Upper lobe of right lung (tissue), 1 donor: Measurements from ENCODE around the gene RABL2B. TPM values are rescaled to one million over a fixed set of nuclear protein-coding genes. Genes with fewer than 3 reads are reported as not detected.

Experiments used
- ATAC-seq: fragments of 200-7000 bp; cut with Tn5 transposase; one replicate; pipeline ENCODE4 v1.9.1; 2020; ENCODE audit warnings: mild to moderate bottlenecking, moderate library complexity
- DNase-seq: peaks from one replicate; pipeline ENCODE4 v3.0.0-alpha.2; 2020
- H3K27ac ChIP-seq: fragments of 200-600 bp; one replicate; pipeline ENCODE4 v1.8.0; 2022
- H3K27me3 ChIP-seq: fragments of 200-600 bp; one replicate; pipeline ENCODE4 v1.8.0; 2022; ENCODE audit warnings: mild to moderate bottlenecking
- H3K36me3 ChIP-seq: fragments of 200-600 bp; one replicate; pipeline ENCODE4 v1.8.0; 2022
- H3K4me1 ChIP-seq: fragments of 200-600 bp; one replicate; pipeline ENCODE4 v1.8.0; 2022
- H3K4me3 ChIP-seq: fragments of 200-600 bp; one replicate; pipeline ENCODE4 v1.8.0; 2022; ENCODE audit warnings: mild to moderate bottlenecking
- H3K9me3 ChIP-seq: fragments of 200-600 bp; one replicate; pipeline ENCODE4 v1.8.0; 2022
- intact Hi-C: fragments of 100-400 bp; cut with DNase I; formaldehyde crosslinking; loops from one replicate; pipeline ENCODE4 v1.11.0; 2022
- total RNA-seq: library from RNA; stranded (reverse); fragmentation: NEBNext Ultra II Directional; extraction: Animal tissue kit (Norgen Biotek cat#: 25700); gene quantifications from one replicate; pipeline ENCODE4 v1.2.1, GENCODE V29; 2021
- TF ChIP-seq, protein P1 (sequence below): fragments of 200-600 bp; IDR thresholded peaks from one replicate; pipeline ENCODE4 v1.8.0; 2022; ENCODE audit warnings: antibody characterized with exemption
- donor health status: DM: no; HTN: yes; CAD: no; lungs with severe emphysema.

The RABL2B gene
- total RNA-seq, 1 donor from 2014 or later: 27.0 TPM

DNA sequence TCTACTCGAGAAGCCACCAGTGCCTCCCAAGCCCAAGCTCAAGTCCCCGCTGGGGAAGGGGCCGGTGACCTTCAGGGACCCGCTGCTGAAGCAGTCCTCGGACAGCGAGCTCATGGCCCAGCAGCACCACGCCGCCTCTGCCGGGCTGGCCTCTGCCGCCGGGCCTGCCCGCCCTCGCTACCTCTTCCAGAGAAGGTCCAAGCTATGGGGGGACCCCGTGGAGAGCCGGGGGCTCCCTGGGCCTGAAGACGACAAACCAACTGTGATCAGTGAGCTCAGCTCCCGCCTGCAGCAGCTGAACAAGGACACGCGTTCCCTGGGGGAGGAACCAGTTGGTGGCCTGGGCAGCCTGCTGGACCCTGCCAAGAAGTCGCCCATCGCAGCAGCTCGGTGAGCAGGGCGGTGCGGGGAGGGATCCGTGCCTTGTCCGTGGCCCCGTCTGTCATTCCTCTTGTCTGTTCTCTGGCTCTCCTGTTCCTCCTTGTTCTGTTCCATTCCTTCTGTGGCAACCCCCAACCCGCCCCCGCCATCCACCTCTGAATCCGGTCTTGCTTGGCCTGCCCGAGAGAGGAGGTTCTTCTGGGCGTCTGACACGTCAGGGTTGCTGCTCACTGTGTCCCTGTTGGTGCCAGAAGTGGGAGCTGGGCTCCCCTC, 61.3 kb downstream of the RABL2B start:
- no peaks in the 10 kb centered on the region for H3K27me3 ChIP-seq
- no peak overlapping the region for H3K4me3 ChIP-seq
- DNase-seq (no peak), ATAC-seq (no peak)
- peaks cover 4% of the 10 kb centered on the region for H3K4me1 ChIP-seq
- H3K36me3 ChIP-seq: no peaks in the 10 kb centered on the region
- no peak overlapping the region for H3K27ac ChIP-seq
- TF ChIP-seq, protein P1, sequence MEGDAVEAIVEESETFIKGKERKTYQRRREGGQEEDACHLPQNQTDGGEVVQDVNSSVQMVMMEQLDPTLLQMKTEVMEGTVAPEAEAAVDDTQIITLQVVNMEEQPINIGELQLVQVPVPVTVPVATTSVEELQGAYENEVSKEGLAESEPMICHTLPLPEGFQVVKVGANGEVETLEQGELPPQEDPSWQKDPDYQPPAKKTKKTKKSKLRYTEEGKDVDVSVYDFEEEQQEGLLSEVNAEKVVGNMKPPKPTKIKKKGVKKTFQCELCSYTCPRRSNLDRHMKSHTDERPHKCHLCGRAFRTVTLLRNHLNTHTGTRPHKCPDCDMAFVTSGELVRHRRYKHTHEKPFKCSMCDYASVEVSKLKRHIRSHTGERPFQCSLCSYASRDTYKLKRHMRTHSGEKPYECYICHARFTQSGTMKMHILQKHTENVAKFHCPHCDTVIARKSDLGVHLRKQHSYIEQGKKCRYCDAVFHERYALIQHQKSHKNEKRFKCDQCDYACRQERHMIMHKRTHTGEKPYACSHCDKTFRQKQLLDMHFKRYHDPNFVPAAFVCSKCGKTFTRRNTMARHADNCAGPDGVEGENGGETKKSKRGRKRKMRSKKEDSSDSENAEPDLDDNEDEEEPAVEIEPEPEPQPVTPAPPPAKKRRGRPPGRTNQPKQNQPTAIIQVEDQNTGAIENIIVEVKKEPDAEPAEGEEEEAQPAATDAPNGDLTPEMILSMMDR: no peak
- intact Hi-C loops: no loop called here
- H3K9me3 ChIP-seq: no peaks in the 10 kb centered on the region

GRCh38 chr22:50721257-50721844, 62.1 kb downstream of the RABL2B start:
- TF ChIP-seq, protein P1: no peak
- no peak overlapping the region for H3K27ac ChIP-seq
- ATAC-seq (no peak), DNase-seq (no peak)
- H3K9me3 ChIP-seq: no peaks in the 10 kb centered on the region
- H3K27me3 ChIP-seq: no peaks in the 10 kb centered on the region
- H3K36me3 ChIP-seq: no peaks in the 10 kb centered on the region
- no peak overlapping the region for H3K4me3 ChIP-seq
- peaks cover 4% of the 10 kb centered on the region for H3K4me1 ChIP-seq
- intact Hi-C loops: no loop called here

- Histone ChIP-seq H3K36me3 (no peaks in the 10 kb centered on the region), H3K9me3 (no peaks in the 10 kb centered on the region), H3K27me3 (no peaks in the 10 kb centered on the region), H3K27ac (no peak overlapping the region), H3K4me1 (peaks cover 4% of the 10 kb centered on the region), H3K4me3 (no peak overlapping the region)
- intact Hi-C loops: no loop called here
- TF ChIP-seq, protein P1: no peak
- ATAC-seq: no peak
- no peak for DNase-seq
These were observed 62.9 kb downstream of the RABL2B start for GRCh38 chr22:50720301-50721256.

GRCh38 chr22:50719814-50720300, 63.6 kb downstream of the RABL2B start:
- ATAC-seq (no peak), DNase-seq (no peak)
- Histone ChIP-seq H3K36me3 (no peaks in the 10 kb centered on the region), H3K9me3 (no peaks in the 10 kb centered on the region), H3K27ac (no peak overlapping the region), H3K4me3 (no peak overlapping the region), H3K4me1 (peaks cover 4% of the 10 kb centered on the region), H3K27me3 (no peaks in the 10 kb centered on the region)
- TF ChIP-seq, protein P1: no peak
- intact Hi-C loops: no loop called here

DNA sequence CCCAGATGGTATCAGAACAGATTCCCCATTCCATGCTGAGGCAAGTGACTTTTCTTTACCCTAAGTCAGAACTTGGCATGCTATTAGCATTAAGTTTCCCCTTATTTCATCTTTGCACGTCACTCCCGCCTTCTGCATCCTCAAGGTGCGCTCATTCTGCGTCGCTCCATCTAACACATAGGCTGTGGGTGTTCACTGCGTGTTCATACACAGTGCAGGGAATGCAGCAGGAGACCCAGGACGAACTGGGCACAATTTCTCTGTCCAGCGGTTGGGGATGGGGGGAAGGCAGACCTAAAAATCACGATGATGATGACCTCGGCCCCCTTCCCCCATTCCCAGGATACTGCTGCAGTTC, 65.1 kb downstream of the RABL2B start:
- Histone ChIP-seq H3K9me3 (no peaks in the 10 kb centered on the region), H3K36me3 (no peaks in the 10 kb centered on the region), H3K27me3 (no peaks in the 10 kb centered on the region), H3K4me3 (no peak overlapping the region), H3K27ac (no peak overlapping the region), H3K4me1 (peaks cover 4% of the 10 kb centered on the region)
- DNase-seq (no peak), ATAC-seq (no peak)
- TF ChIP-seq, protein P1: no peak
- intact Hi-C loops: no loop called here
